ENCODE measurements around the gene HDAC5. TPM values are rescaled to one million over a fixed set of nuclear protein-coding genes. Genes with fewer than 3 reads are reported as not detected.
"Not testable (repeated sequence)": the region's sequence is repeated elsewhere in the genome, so short reads cannot be mapped to it uniquely, and the experiment has no call there.

HDAC5 gene
- total and polyA plus RNA-seq, 4 donors, result 29.6 to 77.4 (median 36.4) TPM

GRCh38 chr17:44149750-44150329 is 26.4 kb upstream of the HDAC5 start:
- H3K27me3 ChIP-seq (ENCODE audit: control insufficient read depth in 3 of 3, insufficient read depth in 3 of 3, low read length in 2 of 3), result no peaks in the 10 kb centered on the region
- ATAC-seq (ENCODE audit: insufficient read depth, low FRiP score), result no peak
- no peak overlapping the region for H3K9ac ChIP-seq (ENCODE audit: insufficient read depth in 1 of 2, low read length in 2 of 2)
- WGBS, 2 donors, result 98 to 99% methylated on average over 4 of the region's 4 CpGs
- no peak overlapping the region for H3K27ac ChIP-seq (ENCODE audit: low read depth in 1 of 2, low read length in 1 of 2)
- TF ChIP-seq CTCF (IDR thresholded peaks at IDR 0.05; ENCODE audit: control extremely low read depth, extremely low read depth), result no peak
- H3K4me1 ChIP-seq (ENCODE audit: control insufficient read depth in 5 of 5, insufficient read depth in 5 of 5, low read length in 5 of 5), result peaks cover 0 to 4% (median 0%) of the 10 kb centered on the region in 5 donors
- H3K9me3 ChIP-seq (ENCODE audit: control insufficient read depth in 4 of 4, insufficient read depth in 3 of 4, low read length in 3 of 4), result no peaks in the 10 kb centered on the region
- no peak for DNase-seq
- H3K36me3 ChIP-seq (ENCODE audit: control insufficient read depth in 4 of 4, insufficient read depth in 4 of 4, low read length in 4 of 4), result peaks cover 0 to 6% (median 0%) of the 10 kb centered on the region in 4 donors
- H3K4me3 ChIP-seq, result no peak overlapping the region

- H3K27me3 ChIP-seq (ENCODE audit: control insufficient read depth in 3 of 3, insufficient read depth in 3 of 3, low read length in 2 of 3); H3K4me1 ChIP-seq (ENCODE audit: control insufficient read depth in 5 of 5, insufficient read depth in 5 of 5, low read length in 5 of 5); H3K4me3 ChIP-seq; H3K27ac ChIP-seq (ENCODE audit: low read depth in 1 of 2, low read length in 1 of 2); H3K9me3 ChIP-seq (ENCODE audit: control insufficient read depth in 4 of 4, insufficient read depth in 3 of 4, low read length in 3 of 4); H3K36me3 ChIP-seq (ENCODE audit: control insufficient read depth in 4 of 4, insufficient read depth in 4 of 4, low read length in 4 of 4); H3K9ac ChIP-seq (ENCODE audit: insufficient read depth in 1 of 2, low read length in 2 of 2); ATAC-seq (ENCODE audit: insufficient read depth, low FRiP score); DNase-seq: not testable (repeated sequence)
- 45 to 73% methylated on average over 3 of the region's 3 CpGs for WGBS, 2 donors
Observed at GRCh38 chr17:44149066-44149465, 25.6 kb upstream of the HDAC5 start.

- DNase-seq (no peak), ATAC-seq (ENCODE audit: insufficient read depth, low FRiP score) (no peak)
- 93 to 94% methylated on average over 4 of the region's 4 CpGs for WGBS, 2 donors
- H3K4me3 ChIP-seq, result no peak overlapping the region
- H3K27ac ChIP-seq (ENCODE audit: low read depth in 1 of 2, low read length in 1 of 2), result peak overlapping the region in 1 of 2 donors; percentile 37
- no peaks in the 10 kb centered on the region for H3K27me3 ChIP-seq (ENCODE audit: control insufficient read depth in 3 of 3, insufficient read depth in 3 of 3, low read length in 2 of 3)
- no peak for TF ChIP-seq CTCF (IDR thresholded peaks at IDR 0.05; ENCODE audit: control extremely low read depth, extremely low read depth)
- no peak overlapping the region for H3K9ac ChIP-seq (ENCODE audit: insufficient read depth in 1 of 2, low read length in 2 of 2)
- H3K9me3 ChIP-seq (ENCODE audit: control insufficient read depth in 4 of 4, insufficient read depth in 3 of 4, low read length in 3 of 4), result no peaks in the 10 kb centered on the region
- peaks cover 0 to 4% (median 0%) of the 10 kb centered on the region in 5 donors for H3K4me1 ChIP-seq (ENCODE audit: control insufficient read depth in 5 of 5, insufficient read depth in 5 of 5, low read length in 5 of 5)
- peaks cover 0 to 6% (median 0%) of the 10 kb centered on the region in 4 donors for H3K36me3 ChIP-seq (ENCODE audit: control insufficient read depth in 4 of 4, insufficient read depth in 4 of 4, low read length in 4 of 4)
Observed at GRCh38 chr17:44147812-44148211, 24.4 kb upstream of the HDAC5 start.

GRCh38 chr17:44146375-44147346 is 23.2 kb upstream of the HDAC5 start:
- ATAC-seq (ENCODE audit: insufficient read depth, low FRiP score) (no peak), DNase-seq (no peak)
- Histone ChIP-seq H3K36me3 (ENCODE audit: control insufficient read depth in 4 of 4, insufficient read depth in 4 of 4, low read length in 4 of 4) (peaks cover 0 to 6% (median 0%) of the 10 kb centered on the region in 4 donors), H3K9me3 (ENCODE audit: control insufficient read depth in 4 of 4, insufficient read depth in 3 of 4, low read length in 3 of 4) (no peaks in the 10 kb centered on the region), H3K27ac (ENCODE audit: low read depth in 1 of 2, low read length in 1 of 2) (peak overlapping the region in 1 of 2 donors; percentile 92), H3K4me1 (ENCODE audit: control insufficient read depth in 5 of 5, insufficient read depth in 5 of 5, low read length in 5 of 5) (peaks cover 0 to 8% (median 2%) of the 10 kb centered on the region in 5 donors), H3K4me3 (no peak overlapping the region), H3K9ac (ENCODE audit: insufficient read depth in 1 of 2, low read length in 2 of 2) (no peak overlapping the region), H3K27me3 (ENCODE audit: control insufficient read depth in 3 of 3, insufficient read depth in 3 of 3, low read length in 2 of 3) (no peaks in the 10 kb centered on the region)
- WGBS, 2 donors, result 51 to 57% methylated on average over 2 of the region's 2 CpGs
- TF ChIP-seq CTCF (IDR thresholded peaks at IDR 0.05; ENCODE audit: control extremely low read depth, extremely low read depth), result no peak

Data from lung (tissue), 12 donors.